Adipose tissue (tissue), 3 donors: Measurements from ENCODE around the gene ACP3. TPM values are rescaled to one million over a fixed set of nuclear protein-coding genes. Genes with fewer than 3 reads are reported as not detected.
"Not testable (repeated sequence)": the region's sequence is repeated elsewhere in the genome, so short reads cannot be mapped to it uniquely, and the experiment has no call there.

ENCODE experiments used
- H3K27ac ChIP-seq: one replicate; pipeline ENCODE4 v1.5.1; 2013; ENCODE audit warnings: low read depth, low read length
- WGBS, 3 donors: extraction: QIAGEN DNeasy Blood & Tissue Kit; methylation state at CpG; one replicate each; pipeline ENCODE4 v1.1.7; 2013; 5-methylcytosine and 5-hydroxymethylcytosine counted together
- polyA plus RNA-seq, 3 donors: library from polyadenylated mRNA; stranded (reverse); fragments of 200-250 nt; gene quantifications; one replicate each; pipeline ENCODE4 v1.2.3, GENCODE V29; 2013
- donor health status: healthy with polysubstance abuse.
- donor health status: Bipolar disorder and iron deficiency.
- donor health status: healthy.

Gene ACP3, protein sequence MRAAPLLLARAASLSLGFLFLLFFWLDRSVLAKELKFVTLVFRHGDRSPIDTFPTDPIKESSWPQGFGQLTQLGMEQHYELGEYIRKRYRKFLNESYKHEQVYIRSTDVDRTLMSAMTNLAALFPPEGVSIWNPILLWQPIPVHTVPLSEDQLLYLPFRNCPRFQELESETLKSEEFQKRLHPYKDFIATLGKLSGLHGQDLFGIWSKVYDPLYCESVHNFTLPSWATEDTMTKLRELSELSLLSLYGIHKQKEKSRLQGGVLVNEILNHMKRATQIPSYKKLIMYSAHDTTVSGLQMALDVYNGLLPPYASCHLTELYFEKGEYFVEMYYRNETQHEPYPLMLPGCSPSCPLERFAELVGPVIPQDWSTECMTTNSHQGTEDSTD
- polyA plus RNA-seq = 1 to 10 TPM; 1.2 to 2.5 (median 1.7) TPM

DNA sequence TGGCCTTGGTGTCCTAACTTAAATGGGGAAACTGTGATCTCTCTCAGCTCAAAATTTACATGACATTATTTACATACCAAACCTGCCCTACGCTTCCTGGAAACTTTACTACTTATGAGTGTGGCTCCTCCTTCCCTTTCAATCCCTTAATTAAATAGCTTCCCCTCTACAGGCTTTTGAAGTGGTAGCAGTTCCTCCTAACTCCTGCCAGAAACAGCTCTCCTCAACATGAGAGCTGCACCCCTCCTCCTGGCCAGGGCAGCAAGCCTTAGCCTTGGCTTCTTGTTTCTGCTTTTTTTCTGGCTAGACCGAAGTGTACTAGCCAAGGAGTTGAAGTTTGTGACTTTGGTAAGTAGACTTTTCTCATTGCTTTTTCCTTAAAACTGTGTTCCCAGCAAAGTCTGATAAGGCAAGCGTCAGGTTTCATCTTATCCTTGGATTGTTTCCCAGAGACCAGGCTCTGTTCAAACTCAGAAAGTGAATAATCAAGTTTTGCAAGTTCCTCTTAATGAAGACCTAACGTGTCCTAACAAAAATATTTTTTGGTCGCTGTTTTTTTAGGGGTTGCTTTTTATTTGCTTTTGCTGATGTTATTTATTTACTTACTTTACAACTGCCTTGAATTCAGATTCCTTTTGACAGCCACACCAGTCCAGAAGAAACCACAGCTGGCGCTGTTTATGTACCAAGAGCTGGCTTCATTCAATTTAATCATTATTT, at the start of gene ACP3:
Gene ACP3 (plus strand): TSS at position 179 of the 720 bp plus-strand sequence. CDS start 50 bp downstream, at position 229.
- 4 to 16% (median 10%) methylated on average over 6 of the region's 6 CpGs for WGBS, 3 donors
- no peak within 1 kb of the TSS for H3K27ac ChIP-seq

GRCh38 chr3:132268956-132269355, 48.3 kb upstream of the ACP3 start:
- no peak overlapping the region for H3K27ac ChIP-seq
- WGBS, 3 donors = 70 to 86% (median 74%) methylated on average over 2 of the region's 2 CpGs

DNA sequence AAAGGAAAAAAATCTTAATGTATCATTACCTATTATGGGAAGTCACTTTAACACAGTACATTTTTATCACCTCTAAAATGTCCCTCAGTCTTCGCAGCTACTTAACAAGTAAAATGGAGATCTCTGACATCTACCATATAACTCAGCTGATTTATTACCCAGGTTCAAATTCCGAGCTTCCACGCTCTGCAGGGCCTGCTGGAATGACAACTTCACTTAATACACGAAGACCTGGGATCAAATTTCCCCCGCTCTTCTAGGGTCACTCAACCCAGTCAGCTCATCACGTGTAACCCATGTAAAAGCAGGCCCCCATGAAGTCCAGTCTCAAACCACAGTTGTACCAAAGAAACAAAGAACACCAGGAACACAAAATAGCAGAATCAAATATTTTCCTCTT, 44.2 kb upstream of the ACP3 start:
- WGBS, 3 donors = 66 to 68% (median 68%) methylated on average over 6 of the region's 6 CpGs
- no peak overlapping the region for H3K27ac ChIP-seq

DNA sequence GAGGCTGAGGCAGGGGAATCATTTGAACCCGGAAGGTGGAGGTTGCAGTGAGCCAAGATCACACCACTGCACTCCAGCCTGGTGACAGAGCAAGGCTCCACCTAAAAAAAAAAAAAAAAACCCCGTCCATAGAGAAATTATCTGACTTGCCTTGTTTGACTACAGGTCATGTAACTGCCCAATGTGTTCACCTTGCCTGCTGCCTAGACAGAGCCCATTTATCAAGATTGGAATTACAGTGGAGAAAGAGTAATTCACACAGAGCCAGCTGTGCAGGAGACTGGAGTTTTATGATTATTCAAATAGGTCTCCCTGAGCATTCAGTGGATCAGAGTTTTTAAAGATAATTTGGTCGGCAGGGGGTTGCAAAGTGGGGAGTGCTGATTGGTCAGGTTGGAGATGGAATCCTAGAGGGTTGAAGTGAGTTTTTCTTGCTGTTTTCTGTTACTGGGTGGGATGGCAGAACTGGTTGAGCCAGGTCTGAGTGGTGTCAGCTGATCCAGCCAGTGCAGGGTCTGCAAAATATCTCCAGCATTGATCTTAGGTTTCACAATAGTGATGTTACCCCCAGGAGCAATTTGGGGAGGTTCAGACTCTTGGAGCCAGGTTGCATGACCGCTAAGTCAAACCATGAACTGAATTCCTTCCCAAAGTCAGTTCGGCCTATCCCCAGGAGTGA, 40.8 kb upstream of the ACP3 start:
- WGBS, 3 donors = 62 to 91% (median 89%) methylated on average over 5 of the region's 5 CpGs
- H3K27ac ChIP-seq = no peak overlapping the region

DNA sequence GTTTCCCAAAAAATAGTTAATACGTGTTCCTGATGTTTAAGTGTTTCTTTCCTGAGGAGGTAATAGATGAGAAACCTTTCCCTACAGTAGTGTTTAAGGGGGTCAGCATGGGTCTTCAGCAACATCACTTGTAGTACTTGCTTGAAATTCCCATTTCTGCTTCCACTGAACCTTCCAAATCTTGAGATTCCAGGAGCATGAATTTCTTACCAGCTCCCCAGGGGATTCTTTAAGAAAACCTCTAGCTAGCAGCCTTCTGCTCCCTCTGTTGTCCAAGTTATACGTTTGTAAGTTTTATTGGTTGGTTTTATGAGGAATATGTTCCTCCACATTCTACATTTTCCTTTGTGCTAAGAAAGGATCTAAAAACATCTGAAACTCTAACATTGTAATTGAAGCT, 38.2 kb upstream of the ACP3 start:
- 59 to 77% (median 73%) methylated on average over 2 of the region's 2 CpGs for WGBS, 3 donors
- H3K27ac ChIP-seq = no peak overlapping the region

DNA sequence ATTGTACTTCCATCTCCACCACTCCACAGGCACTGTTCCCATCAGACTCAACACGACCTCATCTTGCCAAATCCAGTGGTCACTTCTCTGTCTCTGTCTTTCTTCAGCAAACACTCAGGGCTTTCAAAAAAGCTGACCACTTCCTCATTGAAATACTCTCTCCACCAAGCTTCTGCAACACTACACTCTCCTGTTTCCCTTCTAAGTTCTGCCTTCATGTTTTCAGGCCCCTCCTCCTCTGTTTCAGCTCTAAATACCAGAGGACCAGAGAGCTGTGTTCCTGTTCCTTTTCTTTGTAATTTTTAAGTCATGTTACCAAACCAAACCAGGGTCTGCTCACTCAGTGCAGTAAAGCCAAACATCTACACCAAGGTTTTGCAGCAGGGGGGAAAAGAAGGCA, 33.8 kb upstream of the ACP3 start:
- WGBS, 3 donors = 8 to 67% (median 18%) methylated on average over 1 of the region's 1 CpG
- no peak overlapping the region for H3K27ac ChIP-seq

DNA sequence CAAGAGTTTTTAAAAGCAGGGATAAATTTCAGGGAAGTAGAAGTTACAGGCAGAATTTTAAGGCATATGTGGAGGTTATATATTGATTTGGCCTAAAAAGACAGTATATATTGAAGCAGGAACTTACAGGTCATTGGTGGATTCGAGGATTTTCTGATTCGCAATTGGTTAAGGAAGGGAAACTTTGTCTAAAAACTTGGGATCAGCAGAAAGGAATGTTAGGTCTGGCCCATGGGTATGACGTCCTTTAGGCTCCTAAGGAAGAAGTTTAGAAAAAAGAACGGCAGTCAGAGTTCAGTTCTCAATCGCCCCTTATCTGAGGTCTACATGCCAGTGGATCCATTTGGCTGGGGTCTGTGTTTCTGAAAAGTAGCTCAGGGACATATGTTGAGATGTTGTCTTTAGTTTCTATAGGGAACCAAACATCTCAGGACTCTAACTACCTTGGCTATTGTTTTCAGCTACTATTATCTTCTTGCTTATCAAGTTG, 33.2 kb upstream of the ACP3 start:
- WGBS, 3 donors = 58 to 82% (median 63%) methylated on average over 5 of the region's 5 CpGs
- no peak overlapping the region for H3K27ac ChIP-seq

DNA sequence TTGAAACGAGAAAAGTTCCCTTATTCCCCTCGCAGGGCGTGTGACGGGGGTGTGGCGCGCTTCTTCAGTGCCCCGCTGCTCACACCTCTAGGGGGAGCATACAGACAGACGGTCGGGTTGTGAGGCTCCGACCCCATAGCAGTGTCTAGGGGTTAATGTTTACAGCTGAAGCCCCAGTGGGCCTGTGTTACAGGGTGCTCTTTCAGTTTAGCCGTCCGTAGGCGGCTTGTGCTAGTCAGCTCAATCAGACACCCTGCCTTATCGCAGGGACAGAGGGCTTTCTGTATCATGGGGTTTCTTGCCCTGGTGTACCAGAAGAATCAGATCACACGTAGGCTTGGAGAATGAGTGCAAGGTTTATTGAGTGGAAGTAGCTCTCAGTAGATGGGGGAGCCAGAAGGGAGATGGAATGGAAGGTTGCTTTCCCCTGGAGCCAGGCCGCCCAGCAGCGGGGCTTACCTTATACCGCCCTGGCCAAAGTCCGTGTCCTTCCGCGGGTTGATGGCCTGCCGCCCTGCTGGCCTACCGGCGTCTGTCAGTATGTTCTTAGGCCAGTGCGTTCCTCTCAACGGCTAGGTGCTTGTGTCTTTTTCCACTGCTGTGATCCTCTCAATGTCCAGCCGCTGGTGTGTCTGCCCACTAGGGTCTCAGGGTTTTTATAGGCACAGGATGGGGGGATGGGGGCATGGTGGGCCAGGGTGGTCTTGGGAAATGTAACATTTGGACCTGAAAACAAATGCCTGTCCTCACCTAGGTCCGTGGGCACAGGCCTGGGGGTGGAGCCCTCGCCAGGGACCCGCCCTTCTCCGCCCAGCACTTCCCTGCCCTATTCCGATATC, 32.2 kb upstream of the ACP3 start:
- WGBS, 3 donors = 77 to 81% (median 77%) methylated on average over 32 of the region's 32 CpGs
- H3K27ac ChIP-seq = no peak overlapping the region

GRCh38 chr3:132285620-132285945, 31.6 kb upstream of the ACP3 start:
- no peak overlapping the region for H3K27ac ChIP-seq
- WGBS, 3 donors = 14 to 65% (median 52%) methylated on average over 2 of the region's 2 CpGs

DNA sequence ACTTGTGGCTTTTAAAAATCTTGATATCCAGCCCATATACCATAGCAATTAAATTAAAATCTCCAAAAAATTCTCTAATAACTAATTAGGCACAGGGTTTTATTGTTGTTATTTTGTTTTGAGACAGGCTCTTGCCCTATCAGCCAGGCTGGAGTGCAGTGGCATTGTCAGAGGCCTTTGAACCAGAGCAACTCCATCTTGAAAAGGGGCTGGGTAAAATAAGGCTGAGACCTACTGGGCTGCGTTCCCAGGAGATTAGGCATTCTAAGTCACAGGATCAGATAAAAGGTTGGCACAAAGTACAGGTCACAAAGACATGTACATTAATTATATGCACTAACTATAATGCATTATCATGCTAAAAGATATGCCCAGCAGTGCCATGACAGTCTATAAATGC, 31.2 kb upstream of the ACP3 start:
- no peak overlapping the region for H3K27ac ChIP-seq
- 23 to 81% (median 76%) methylated on average over 1 of the region's 1 CpG for WGBS, 3 donors

DNA sequence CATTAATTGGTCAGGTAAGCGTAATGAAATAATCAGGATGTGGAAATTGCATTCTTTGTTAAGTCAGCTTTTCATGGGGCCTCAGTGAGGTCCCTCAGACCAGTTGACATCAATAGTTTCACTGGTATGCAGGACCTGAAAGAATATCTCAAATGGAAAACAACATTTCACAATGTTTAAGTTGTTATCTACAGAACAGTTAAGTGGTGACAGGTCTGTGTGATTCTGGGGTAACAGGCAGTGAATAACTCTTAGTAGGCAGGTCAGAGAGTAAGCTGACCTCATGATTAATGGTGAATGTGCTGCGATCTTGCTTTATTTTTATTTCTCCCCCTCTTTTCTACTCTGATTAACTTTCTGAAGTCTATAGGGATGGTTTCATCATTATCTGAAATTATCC, 28.9 kb upstream of the ACP3 start:
- H3K27ac ChIP-seq = no peak overlapping the region
- 70 to 83% (median 75%) methylated on average over 2 of the region's 2 CpGs for WGBS, 3 donors

- 95 to 100% (median 100%) methylated on average over 1 of the region's 1 CpG for WGBS, 3 donors
- H3K27ac ChIP-seq = no peak overlapping the region
Observed at GRCh38 chr3:132289316-132289715, 27.9 kb upstream of the ACP3 start.

- 25 to 60% (median 34%) methylated on average over 3 of the region's 3 CpGs for WGBS, 3 donors
- H3K27ac ChIP-seq = no peak overlapping the region
Observed at GRCh38 chr3:132290833-132291232, 26.4 kb upstream of the ACP3 start.

GRCh38 chr3:132292042-132292441, 25.2 kb upstream of the ACP3 start:
- H3K27ac ChIP-seq = no peak overlapping the region
- 72 to 74% (median 73%) methylated on average over 4 of the region's 4 CpGs for WGBS, 3 donors

- H3K27ac ChIP-seq = no peak overlapping the region
Observed at GRCh38 chr3:132293251-132293650, 24.0 kb upstream of the ACP3 start.

DNA sequence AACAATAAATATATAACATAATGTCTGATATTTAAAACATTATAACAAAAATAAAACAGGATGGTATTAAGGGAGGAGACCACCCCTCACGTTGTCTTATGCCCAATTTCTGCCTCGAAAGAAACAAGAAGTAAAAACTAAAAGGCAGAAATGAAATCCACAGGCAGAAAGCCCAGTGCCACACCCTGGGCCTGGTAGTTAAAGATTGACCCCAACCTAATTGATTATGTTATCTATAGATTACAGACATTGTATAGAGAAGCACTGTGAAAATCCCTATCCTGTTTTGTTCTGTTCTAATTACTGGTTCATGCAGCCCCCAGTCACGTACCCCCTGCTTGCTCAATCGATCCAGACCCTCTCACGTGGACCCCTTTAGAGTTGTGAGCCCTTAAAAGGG, 22.3 kb upstream of the ACP3 start:
- 65 to 80% (median 80%) methylated on average over 5 of the region's 5 CpGs for WGBS, 3 donors
- no peak overlapping the region for H3K27ac ChIP-seq

GRCh38 chr3:132303336-132304201, 13.6 kb upstream of the ACP3 start:
- 83 to 93% (median 92%) methylated on average over 6 of the region's 6 CpGs for WGBS, 3 donors
- not testable (repeated sequence) for H3K27ac ChIP-seq

GRCh38 chr3:132304351-132304750, 12.9 kb upstream of the ACP3 start:
- 43 to 76% (median 51%) methylated on average over 2 of the region's 2 CpGs for WGBS, 3 donors
- H3K27ac ChIP-seq = not testable (repeated sequence)
